HepG2 (cell line): Measurements from ENCODE around the gene CXADR. TPM values are rescaled to one million over a fixed set of nuclear protein-coding genes. Genes with fewer than 3 reads are reported as not detected.

Experiments used
- ATAC-seq: fragments of 200-7000 bp; cut with Tn5 transposase; 3 replicates; pipeline ENCODE4 v1.9.1; 2020; ENCODE audit warnings: mild to moderate bottlenecking, moderate library complexity
- BruUV-seq: library from RNA; stranded (reverse); fragments of 400-500 nt; replicated peaks from 2 replicates; lab custom pipeline; 2021; lab: Mats Ljungman, UMichigan
- CTCF ChIA-PET: fragments of 300-600 bp; formaldehyde crosslinking; extraction: SDS; loops from one replicate; lab custom pipeline; 2021; ENCODE audit warnings: low total read pairs, inconsistent platforms, low intra/inter-chr PET ratio; lab: Yijun Ruan, JAX
- POLR2A ChIA-PET: fragments of 350-600 bp; sonication (Branson Sonifier 250); formaldehyde crosslinking; loops from one replicate; lab custom pipeline; 2020; ENCODE audit warnings: antibody characterized with exemption, inconsistent platforms; lab: Yijun Ruan, JAX
- DNase-seq: peaks from one replicate; pipeline ENCODE4 v3.0.0-alpha.2; 2015; ENCODE audit warnings: low spot score
- FAIRE-seq: peaks from 3 replicates; lab custom pipeline; 2011; peaks lifted over from hg19 to GRCh38; lab: Jason Lieb, UNC
- H2AFZ ChIP-seq: one replicate; pipeline ENCODE4 v1.6.1; 2011; ENCODE audit warnings: low read length, inconsistent platforms
- H3K27ac ChIP-seq: fragments of 300-600 bp; 3 replicates; pipeline ENCODE4 v1.8.0; 2011; ENCODE audit warnings: mixed run types, mild to moderate bottlenecking, mixed read lengths, low read length, inconsistent platforms; ENCODE audit not compliant: insufficient read depth; ENCODE audit errors: extremely low read length
- H3K27me3 ChIP-seq, 2 experiments: fragments of 200-600 bp in 1 of 2; 2 replicates in 1 of 2; 3 replicates in 1 of 2; pipeline versions ENCODE4 v1.6.0 to v1.8.0; 2011; ENCODE audit warnings: low read length in 2 of 2, mild to moderate bottlenecking in 2 of 2, moderate library complexity in 2 of 2, inconsistent platforms in 1 of 2; ENCODE audit not compliant: insufficient read depth in 2 of 2, control insufficient read depth in 1 of 2
- H3K36me3 ChIP-seq, 2 experiments: fragments of 200-600 bp in 1 of 2; replicated peaks in 1 of 2; 2 replicates in 1 of 2; 3 replicates in 1 of 2; pipeline versions ENCODE4 v1.5.1 to v1.8.0; 2011; ENCODE audit warnings: low read length in 2 of 2, inconsistent platforms in 1 of 2; ENCODE audit not compliant: insufficient read depth in 2 of 2, control insufficient read depth in 1 of 2
- H3K4me1 ChIP-seq: 2 replicates; pipeline ENCODE4 v1.5.1; 2012; ENCODE audit warnings: low read length, inconsistent platforms; ENCODE audit not compliant: insufficient read depth
- H3K4me2 ChIP-seq: 2 replicates; pipeline ENCODE4 v1.6.0; 2011; ENCODE audit warnings: low read depth, low read length, inconsistent platforms
- H3K4me3 ChIP-seq, 3 experiments: fragments of 200-600 bp in 1 of 3; sonication (generic), shearing (Covaris generic) in 1 of 3; replicated peaks in 1 of 3; 2 replicates each; pipeline ENCODE4 v1.5.1; 2011 to 2016; ENCODE audit warnings: low read length in 3 of 3, inconsistent platforms in 2 of 3, low read depth in 2 of 3, mild to moderate bottlenecking in 2 of 3, control low read depth in 1 of 3, mixed read lengths in 1 of 3; ENCODE audit not compliant: insufficient read depth in 1 of 3
- H3K79me2 ChIP-seq: one replicate; pipeline ENCODE4 v1.6.1; 2011; ENCODE audit warnings: low read length, inconsistent platforms; ENCODE audit not compliant: insufficient read depth
- H3K9ac ChIP-seq: 2 replicates; pipeline ENCODE4 v1.6.0; 2011; ENCODE audit warnings: mild to moderate bottlenecking, low read depth, low read length, inconsistent platforms; ENCODE audit not compliant: insufficient read depth
- H3K9me3 ChIP-seq: 2 replicates; pipeline ENCODE4 v1.5.1; 2012; ENCODE audit warnings: mild to moderate bottlenecking, low read length
- H4K20me1 ChIP-seq: 2 replicates; pipeline ENCODE4 v1.6.0; 2011; ENCODE audit warnings: inconsistent platforms, mild to moderate bottlenecking, low read length, moderate library complexity; ENCODE audit not compliant: insufficient read depth
- HHEX ChIP-seq: IDR thresholded peaks from 2 replicates; pipeline ENCODE4 v1.6.1; 2016; ENCODE audit warnings: control low read depth
- HNRNPLL ChIP-seq: fragments of 200-400 bp; formaldehyde crosslinking; IDR thresholded peaks from 2 replicates; pipeline ENCODE4 v1.6.1; 2017; ENCODE audit warnings: mild to moderate bottlenecking, low read depth, low read length; ENCODE audit not compliant: poor library complexity, severe bottlenecking
- KDM2A ChIP-seq: sonication (generic); formaldehyde crosslinking; IDR thresholded peaks from 2 replicates; pipeline ENCODE4 v1.4.0; 2020; ENCODE audit warnings: low read depth, missing genetic modification reagents, borderline replicate concordance
- KLF11 ChIP-seq: IDR thresholded peaks from 2 replicates; pipeline ENCODE4 v1.6.1; 2016; ENCODE audit warnings: missing compliant biosample characterization
- MTF1 ChIP-seq: sonication (generic); formaldehyde crosslinking; IDR thresholded peaks from 2 replicates; pipeline ENCODE4 v1.5.0; 2020; ENCODE audit warnings: missing genetic modification reagents
- NFE2L2 ChIP-seq: fragments of 150-350 bp; IDR thresholded peaks from 2 replicates; pipeline ENCODE4 v1.6.1; 2014; ENCODE audit warnings: low read length
- STAG1 ChIP-seq: sonication (generic); formaldehyde crosslinking; IDR thresholded peaks from 2 replicates; pipeline ENCODE4 v1.4.0; 2020; ENCODE audit warnings: missing genetic modification reagents
- SYNCRIP ChIP-seq: fragments of 200-400 bp; formaldehyde crosslinking; IDR thresholded peaks from 2 replicates; pipeline ENCODE4 v1.6.1; 2018; ENCODE audit warnings: mild to moderate bottlenecking, low read depth, low read length; ENCODE audit not compliant: insufficient read depth
- TEAD3 ChIP-seq: optimal IDR thresholded peaks from 2 replicates; pipeline ENCODE3; 2016; ENCODE audit warnings: borderline replicate concordance
- U2AF1 ChIP-seq: fragments of 200-400 bp; formaldehyde crosslinking; optimal IDR thresholded peaks from 2 replicates; pipeline ENCODE3; 2017; ENCODE audit warnings: mild to moderate bottlenecking, low read depth, low read length
- U2AF2 ChIP-seq: fragments of 200-400 bp; formaldehyde crosslinking; IDR thresholded peaks from 2 replicates; pipeline ENCODE4 v1.6.1; 2017; ENCODE audit warnings: low read depth, mild to moderate bottlenecking, low read length
- ZBTB7B ChIP-seq: sonication (generic); formaldehyde crosslinking; IDR thresholded peaks from 2 replicates; pipeline ENCODE4 v1.4.0; 2020; ENCODE audit warnings: missing genetic modification reagents
- ZIK1 ChIP-seq: sonication (generic); formaldehyde crosslinking; IDR thresholded peaks from 2 replicates; pipeline ENCODE4 v1.5.0; 2020; ENCODE audit warnings: mild to moderate bottlenecking, low read depth, missing genetic modification reagents, borderline replicate concordance
- ZMAT3 ChIP-seq: sonication (generic); formaldehyde crosslinking; conservative IDR thresholded peaks from 2 replicates; pipeline ENCODE4 v1.7.0; 2021; ENCODE audit warnings: missing genetic modification reagents
- ZNF136 ChIP-seq: sonication (generic); formaldehyde crosslinking; IDR thresholded peaks from 2 replicates; pipeline ENCODE4 v1.8.1; 2022; ENCODE audit warnings: low read depth, mild to moderate bottlenecking, moderate library complexity, missing genetic modification reagents
- ZNF331 ChIP-seq: sonication (generic); formaldehyde crosslinking; IDR thresholded peaks from 2 replicates; pipeline ENCODE4 v1.4.0; 2020; ENCODE audit warnings: missing genetic modification reagents
- ZNF761 ChIP-seq: sonication (generic); formaldehyde crosslinking; conservative IDR thresholded peaks from 2 replicates; pipeline ENCODE4 v1.4.0; 2020; ENCODE audit warnings: mild to moderate bottlenecking, missing genetic modification reagents
- WGBS: methylation state at CpG from one replicate; pipeline ENCODE4 v1.1.6; 2017; ENCODE audit warnings: low lambda C conversion rate; 5-methylcytosine and 5-hydroxymethylcytosine counted together
- in situ Hi-C: cut with HindIII; loops from 2 replicates; pipeline ENCODE4 v1.10.0; 2017; ENCODE audit warnings: low pct_unique_long_range_greater_than_20kb; ENCODE audit not compliant: extremely low pct_ligation_motif_present
- intact Hi-C: fragments of 100-400 bp; cut with micrococcal nuclease; formaldehyde crosslinking; loops from one replicate; pipeline ENCODE4 v1.10.0; 2022; ENCODE audit not compliant: unreplicated experiment
- polyA plus RNA-seq, 8 experiments: library from polyadenylated mRNA; depleted of rRNA in 3 of 8; stranded (reverse) in 7 of 8; unstranded in 1 of 8; fragments of >200 nt; fragmentation: Illumina TruSeq in 4 of 8; extraction: Trizol in 4 of 8; gene quantifications; 2 replicates each; pipeline versions ENCODE4 v1.2.1 to v1.2.3, GENCODE V29; 2011 to 2016; ENCODE audit warnings: low read depth in 4 of 8, missing spikeins in 1 of 8, mixed read lengths in 1 of 8; ENCODE audit not compliant: insufficient read depth in 1 of 8
- total RNA-seq, 5 experiments: library from RNA; depleted of rRNA; stranded (reverse); fragments of >200 nt; fragmentation: Illumina TruSeq; extraction: Trizol; gene quantifications; 2 replicates each; pipeline ENCODE4 v1.2.3, GENCODE V29; 2016; ENCODE audit warnings: low read depth in 1 of 5
- TF ChIP-seq, protein P1 (sequence below): sonication (generic); formaldehyde crosslinking; IDR thresholded peaks from 2 replicates; pipeline ENCODE4 v1.5.1; 2020; ENCODE audit warnings: missing genetic modification reagents, mild to moderate bottlenecking, borderline replicate concordance
- TF ChIP-seq, protein P2 (sequence below): sonication (generic); formaldehyde crosslinking; IDR thresholded peaks from 2 replicates; pipeline ENCODE4 v1.5.0; 2020; ENCODE audit warnings: missing genetic modification reagents

The CXADR gene
- total and polyA plus RNA-seq, 2 of the 13 experiments (the other 11 are each of a cell fraction or from before 2014, with no cell fraction given) = 86.8 to 110 TPM

DNA sequence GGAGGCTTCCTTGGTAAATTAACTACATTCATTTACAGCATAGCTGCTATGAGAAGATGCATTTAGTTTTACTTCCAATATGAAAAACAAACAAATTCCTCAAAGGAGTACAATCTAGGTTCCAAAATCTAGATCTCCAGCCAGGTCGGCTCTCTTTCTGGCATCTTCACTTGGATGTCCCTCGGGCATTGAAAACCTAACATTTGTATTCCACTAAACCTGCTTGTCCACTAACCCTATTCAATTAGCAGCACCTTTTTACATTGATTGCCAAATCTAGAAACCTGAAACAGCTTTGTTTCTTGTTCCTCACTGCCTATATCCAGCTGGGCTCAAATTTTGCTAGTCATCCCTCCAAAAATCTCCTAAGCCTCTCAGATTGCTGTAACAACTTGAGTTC lies 14.3 kb upstream of the CXADR start (continued):
- TF ChIP-seq U2AF1 = no peak
- TF ChIP-seq SYNCRIP = no peak
- TF ChIP-seq, all 625 proteins: peak for 0

DNA sequence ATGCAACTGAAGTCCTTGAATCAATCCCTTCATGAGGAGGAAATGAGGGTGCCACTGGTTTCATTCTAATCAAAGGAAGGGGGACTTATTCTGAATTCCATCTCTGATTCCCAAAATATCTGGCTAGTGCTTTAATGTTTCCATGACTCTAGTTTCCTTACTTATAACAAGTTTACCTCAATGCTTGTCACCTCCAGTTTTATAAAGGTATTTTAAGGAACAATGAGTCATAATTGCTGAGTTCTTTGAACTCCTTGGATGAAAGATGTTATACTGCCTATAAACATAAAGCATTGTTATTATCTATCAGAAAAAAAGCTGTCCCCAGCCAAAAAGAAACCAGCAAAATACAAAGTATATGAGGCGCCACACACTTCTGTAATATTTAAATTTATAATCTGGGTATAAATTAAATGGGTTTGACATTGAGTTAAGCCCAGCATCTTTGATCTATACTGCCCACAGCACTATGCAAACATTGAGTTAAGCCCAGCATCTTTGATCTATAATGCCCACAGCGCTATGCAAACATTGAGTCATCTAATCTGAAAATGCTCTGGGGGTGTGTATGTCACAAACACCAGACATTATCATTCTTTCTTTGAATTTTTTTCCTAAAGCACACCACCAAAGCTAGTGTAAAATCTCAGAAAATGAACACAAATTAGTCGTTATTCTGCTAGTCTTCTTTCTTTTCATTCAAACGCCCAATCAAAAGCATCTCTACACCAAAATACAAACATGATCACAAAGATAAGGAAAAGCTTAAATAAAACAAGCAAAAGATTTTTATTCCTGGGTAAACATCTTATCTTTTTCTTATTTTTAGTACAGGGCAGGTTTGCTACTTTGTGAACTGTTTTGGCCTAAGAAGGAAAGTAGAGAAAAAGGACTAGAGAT lies 11.5 kb upstream of the CXADR start:
- Histone ChIP-seq H3K9me3 (peaks cover 9% of the 10 kb centered on the region; the same call in 1 of the 2 replicates), H3K4me3 (peak overlapping the region in 2 of 3 experiments; percentile 9 to 18; a peak in 2 of 6 replicates), H3K79me2 (no peaks in the 10 kb centered on the region), H3K36me3 (no peaks in the 10 kb centered on the region), H3K4me2 (peak overlapping the region; percentile 64), H3K27me3 (no peaks in the 10 kb centered on the region), H2AFZ (no peak overlapping the region), H4K20me1 (no peaks in the 10 kb centered on the region), H3K9ac (peak overlapping the region; percentile 44; the same call in 1 of the 2 replicates), H3K4me1 (peaks cover 70% of the 10 kb centered on the region), H3K27ac (peak overlapping the region; percentile 78)
- peak; percentile 99 for ATAC-seq
- FAIRE-seq = peak; percentile 42
- WGBS = under 1% methylated on average over 4 of the region's 4 CpGs
- CTCF ChIA-PET = no interaction called here
- DNase-seq = peak; percentile 98
- intact Hi-C loops = loop anchor here (1.0 kb wide), 3 partner anchors 22 to 39 kb away; no protein-coding TSS in a partner anchor
- BruUV-seq = TSS peak; percentile 62
- POLR2A ChIA-PET = interaction anchor here (1.0 to 1.7 kb wide), 5 partner anchors 11 to 46 kb away, joined by 3 to 22 read pairs (median 4); partner anchors contain the start of gene CXADR
- in situ Hi-C loops = loop anchor here (5.0 kb wide), 1 partner anchor 39 kb away; no protein-coding TSS in a partner anchor
- TF ChIP-seq KLF11 (CRISPR knock-in tag) (peak; percentile 87), MTF1 (CRISPR knock-in tag) (no peak), KDM2A (CRISPR knock-in tag) (no peak), HHEX (CRISPR knock-in tag) (peak; percentile 82), ZIK1 (CRISPR knock-in tag) (no peak), NFE2L2 (no peak), ZNF761 (CRISPR knock-in tag) (no peak), U2AF2 (no peak), ZNF331 (CRISPR knock-in tag) (peak; percentile 85; the same call in 1 of the 2 replicates), ZMAT3 (0 out of 2 replicates have a peak, but pooled peaks have one; percentile 55), ZBTB7B (CRISPR knock-in tag) (peak; percentile 76; the same call in 1 of the 2 replicates), TEAD3 (CRISPR knock-in tag) (peak; percentile 91), STAG1 (peak; percentile 32), ZNF136 (CRISPR knock-in tag) (no peak), HNRNPLL (no peak)
- TF ChIP-seq, protein P1, sequence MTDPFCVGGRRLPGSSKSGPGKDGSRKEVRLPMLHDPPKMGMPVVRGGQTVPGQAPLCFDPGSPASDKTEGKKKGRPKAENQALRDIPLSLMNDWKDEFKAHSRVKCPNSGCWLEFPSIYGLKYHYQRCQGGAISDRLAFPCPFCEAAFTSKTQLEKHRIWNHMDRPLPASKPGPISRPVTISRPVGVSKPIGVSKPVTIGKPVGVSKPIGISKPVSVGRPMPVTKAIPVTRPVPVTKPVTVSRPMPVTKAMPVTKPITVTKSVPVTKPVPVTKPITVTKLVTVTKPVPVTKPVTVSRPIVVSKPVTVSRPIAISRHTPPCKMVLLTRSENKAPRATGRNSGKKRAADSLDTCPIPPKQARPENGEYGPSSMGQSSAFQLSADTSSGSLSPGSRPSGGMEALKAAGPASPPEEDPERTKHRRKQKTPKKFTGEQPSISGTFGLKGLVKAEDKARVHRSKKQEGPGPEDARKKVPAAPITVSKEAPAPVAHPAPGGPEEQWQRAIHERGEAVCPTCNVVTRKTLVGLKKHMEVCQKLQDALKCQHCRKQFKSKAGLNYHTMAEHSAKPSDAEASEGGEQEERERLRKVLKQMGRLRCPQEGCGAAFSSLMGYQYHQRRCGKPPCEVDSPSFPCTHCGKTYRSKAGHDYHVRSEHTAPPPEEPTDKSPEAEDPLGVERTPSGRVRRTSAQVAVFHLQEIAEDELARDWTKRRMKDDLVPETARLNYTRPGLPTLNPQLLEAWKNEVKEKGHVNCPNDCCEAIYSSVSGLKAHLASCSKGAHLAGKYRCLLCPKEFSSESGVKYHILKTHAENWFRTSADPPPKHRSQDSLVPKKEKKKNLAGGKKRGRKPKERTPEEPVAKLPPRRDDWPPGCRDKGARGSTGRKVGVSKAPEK (CRISPR knock-in tag) = no peak
- TF ChIP-seq, protein P2, sequence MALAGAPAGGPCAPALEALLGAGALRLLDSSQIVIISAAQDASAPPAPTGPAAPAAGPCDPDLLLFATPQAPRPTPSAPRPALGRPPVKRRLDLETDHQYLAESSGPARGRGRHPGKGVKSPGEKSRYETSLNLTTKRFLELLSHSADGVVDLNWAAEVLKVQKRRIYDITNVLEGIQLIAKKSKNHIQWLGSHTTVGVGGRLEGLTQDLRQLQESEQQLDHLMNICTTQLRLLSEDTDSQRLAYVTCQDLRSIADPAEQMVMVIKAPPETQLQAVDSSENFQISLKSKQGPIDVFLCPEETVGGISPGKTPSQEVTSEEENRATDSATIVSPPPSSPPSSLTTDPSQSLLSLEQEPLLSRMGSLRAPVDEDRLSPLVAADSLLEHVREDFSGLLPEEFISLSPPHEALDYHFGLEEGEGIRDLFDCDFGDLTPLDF (CRISPR knock-in tag) = peak; percentile 43; the same call in 1 of the 2 replicates
